GM12878 (cell line): ENCODE measurements around the gene BICRAL. TPM values are rescaled to one million over a fixed set of nuclear protein-coding genes. Genes with fewer than 3 reads are reported as not detected.

Source experiments
- ATAC-seq: fragments of 200-7000 bp; cut with Tn5 transposase; 3 replicates; pipeline ENCODE4 v1.9.1; 2020; ENCODE audit warnings: mild to moderate bottlenecking, moderate library complexity
- BruUV-seq: library from RNA; stranded (reverse); fragments of 400-500 nt; replicated peaks from 2 replicates; lab custom pipeline; 2021; lab: Mats Ljungman, UMichigan
- CTCF ChIA-PET: fragments of 300-600 bp; sonication (Branson Sonifier 250); formaldehyde crosslinking; extraction: SDS; loops from one replicate; lab custom pipeline; 2021; ENCODE audit warnings: inconsistent platforms; lab: Yijun Ruan, JAX
- POLR2A ChIA-PET: fragments of 350-600 bp; formaldehyde crosslinking; extraction: SDS; loops from one replicate; lab custom pipeline; 2021; ENCODE audit warnings: inconsistent platforms; lab: Charles Lee
- RAD21 ChIA-PET: fragments of 300-600 bp; sonication (Branson Sonifier 250); formaldehyde crosslinking; loops from one replicate; lab custom pipeline; 2023; ENCODE audit warnings: antibody characterized with exemption; ENCODE audit not compliant: unreplicated experiment; lab: Charles Lee
- SMC1A ChIA-PET: fragments of 300-600 bp; sonication (Branson Sonifier 250); formaldehyde crosslinking; loops from one replicate; lab custom pipeline; 2023; ENCODE audit not compliant: unreplicated experiment, uncharacterized antibody; lab: Charles Lee
- DNase-seq: peaks from one replicate; pipeline ENCODE4 v3.0.0-alpha.2; 2011; ENCODE audit warnings: low read depth, low spot score
- FAIRE-seq: peaks from 3 replicates; lab custom pipeline; 2011; peaks lifted over from hg19 to GRCh38; lab: Jason Lieb, UNC
- H2AFZ ChIP-seq: 2 replicates; pipeline ENCODE4 v1.6.0; 2011; ENCODE audit warnings: low read depth, low read length, control low read depth; ENCODE audit not compliant: control insufficient read depth
- H3K27ac ChIP-seq: 2 replicates; pipeline ENCODE4 v1.5.1; 2011; ENCODE audit warnings: control low read depth; ENCODE audit not compliant: control insufficient read depth, insufficient read depth
- H3K27me3 ChIP-seq, 2 experiments: replicated peaks in 1 of 2; 2 replicates each; pipeline versions ENCODE4 v1.6.0 to v1.6.1; 2011; ENCODE audit warnings: low read length in 1 of 2; ENCODE audit not compliant: control insufficient read depth in 2 of 2, insufficient read depth in 2 of 2
- H3K36me3 ChIP-seq, 2 experiments: 2 replicates each; pipeline ENCODE4 v1.5.1; 2011; ENCODE audit warnings: low read length in 1 of 2; ENCODE audit not compliant: control insufficient read depth in 2 of 2, insufficient read depth in 2 of 2
- H3K4me1 ChIP-seq: 2 replicates; pipeline ENCODE4 v1.6.1; 2011; ENCODE audit warnings: mild to moderate bottlenecking, low read length, moderate library complexity, mixed read lengths; ENCODE audit not compliant: control insufficient read depth, insufficient read depth
- H3K4me2 ChIP-seq: 2 replicates; pipeline ENCODE4 v1.6.0; 2011; ENCODE audit warnings: control low read depth; ENCODE audit not compliant: control insufficient read depth, insufficient read depth
- H3K4me3 ChIP-seq: fragments of 200-600 bp; sonication (generic); 2 replicates; pipeline ENCODE4 v1.5.1; 2016
- H3K79me2 ChIP-seq: 2 replicates; pipeline ENCODE4 v1.6.0; 2011; ENCODE audit warnings: low read length; ENCODE audit not compliant: control insufficient read depth, insufficient read depth
- H3K9ac ChIP-seq: 2 replicates; pipeline ENCODE4 v1.8.0; 2011; ENCODE audit warnings: low read length, control low read depth, mixed read lengths; ENCODE audit not compliant: control insufficient read depth, insufficient read depth
- H3K9me3 ChIP-seq: replicated peaks from 3 replicates; pipeline ENCODE4 v1.5.1; 2011; ENCODE audit warnings: mild to moderate bottlenecking, low read length; ENCODE audit not compliant: control insufficient read depth, insufficient read depth
- H4K20me1 ChIP-seq: 2 replicates; pipeline ENCODE4 v1.6.0; 2011; ENCODE audit not compliant: control insufficient read depth, insufficient read depth
- HDAC6 ChIP-seq: fragments of 200-600 bp; sonication (generic); IDR thresholded peaks from one replicate; pipeline ENCODE4 v1.8.0; 2017; ENCODE audit warnings: antibody characterized with exemption; ENCODE audit not compliant: unreplicated experiment
- NR2C1 ChIP-seq: fragments of 450-650 bp; IDR thresholded peaks from 2 replicates; pipeline ENCODE4 v1.6.1; 2017; ENCODE audit warnings: antibody characterized with exemption, mild to moderate bottlenecking, moderate library complexity
- PAX5 ChIP-seq: IDR thresholded peaks from 2 replicates; pipeline ENCODE4 v1.6.1; 2011; ENCODE audit warnings: low read depth, low read length, borderline replicate concordance
- RUNX3 ChIP-seq: IDR thresholded peaks from 2 replicates; pipeline ENCODE4 v1.6.1; 2012; ENCODE audit warnings: low read length, inconsistent platforms
- SPI1 ChIP-seq: IDR thresholded peaks from 2 replicates; pipeline ENCODE4 v1.6.1; 2011; ENCODE audit warnings: low read depth, mild to moderate bottlenecking, low read length, moderate library complexity, borderline replicate concordance; ENCODE audit not compliant: insufficient read depth
- SREBF2 ChIP-seq: IDR thresholded peaks from 2 replicates; pipeline ENCODE4 v1.6.1; 2012; ENCODE audit warnings: mild to moderate bottlenecking, low read length
- ZNF622 ChIP-seq: fragments of 450-650 bp; IDR thresholded peaks from 2 replicates; pipeline ENCODE4 v1.6.1; 2017; ENCODE audit warnings: mild to moderate bottlenecking, inconsistent platforms
- WGBS: methylation state at CpG from one replicate; pipeline ENCODE4 v1.1.6; 2016; ENCODE audit warnings: low lambda C conversion rate; ENCODE audit not compliant: insufficient replicate concordance, insufficient coverage; ENCODE audit errors: missing lambda C conversion rate; 5-methylcytosine and 5-hydroxymethylcytosine counted together
- in situ Hi-C: fragments of 300-500 bp; cut with MboI; formaldehyde crosslinking; loops from 9 replicates; pipeline ENCODE4 v1.14.3; 2018; ENCODE audit warnings: mixed read lengths
- intact Hi-C: fragments of 100-400 bp; cut with micrococcal nuclease; formaldehyde crosslinking; loops from one replicate; pipeline ENCODE4 v1.14.2; 2022; ENCODE audit not compliant: unreplicated experiment
- polyA plus RNA-seq, 11 experiments: library from polyadenylated mRNA; depleted of rRNA in 4 of 11; unstranded in 6 of 11; stranded (reverse) in 5 of 11; fragments of >200 nt; fragmentation: Nextera tagmentation in 4 of 11; fragmentation: Illumina TruSeq in 1 of 11; extraction: Ambion mirVana in 4 of 11; extraction: Trizol in 1 of 11; gene quantifications; 1 replicate in 1 of 11; 2 replicates in 10 of 11; pipeline versions ENCODE4 v1.2.1 to v1.2.3, GENCODE V29; 2011 to 2016; ENCODE audit warnings: inconsistent platforms in 2 of 11, missing spikeins in 2 of 11, low read depth in 1 of 11
- total RNA-seq, 4 experiments: library from RNA; depleted of rRNA in 3 of 4; stranded (reverse); fragments of >200 nt in 3 of 4; fragmentation: Illumina TruSeq in 1 of 4; extraction: Trizol in 1 of 4; gene quantifications; 2 replicates each; pipeline versions ENCODE4 v1.2.1 to v1.2.3, GENCODE V29; 2013 to 2021

BICRAL gene
- total and polyA plus RNA-seq, 10 of the 15 experiments (the other 5 are each of a cell fraction or from before 2014, with no cell fraction given): 1.9 to 16.6 (median 8.5) TPM

- Histone ChIP-seq H4K20me1 (no peaks in the 10 kb centered on the region), H3K4me1 (no peaks in the 10 kb centered on the region), H3K27me3 (no peaks in the 10 kb centered on the region), H2AFZ (no peak overlapping the region), H3K9me3 (no peaks in the 10 kb centered on the region), H3K4me2 (no peak overlapping the region)
- DNase-seq: no peak
- ChIA-PET POLR2A (interaction anchor here (0.7 kb wide), 1 partner anchor 349 kb away, joined by 5 read pairs; no protein-coding TSS in a partner anchor), CTCF (interaction anchor here (0.7 to 5.5 kb wide), 6 partner anchors 10 to 214 kb away, joined by 3 to 87 read pairs (median 4); no protein-coding TSS in a partner anchor), RAD21 (interaction anchor here (0.7 to 1.6 kb wide), 3 partner anchors 131 to 216 kb away, joined by 3 to 8 read pairs (median 8); partner anchors contain the start of gene TBCC)
- intact Hi-C loops: loop anchor here (1.0 kb wide), 2 partner anchors 151 to 216 kb away; no protein-coding TSS in a partner anchor
- no TSS peak for BruUV-seq
- TF ChIP-seq PAX5 (no peak), SREBF2 (no peak), NR2C1 (no peak), ZNF622 (no peak), HDAC6 (no peak), RUNX3 (no peak), SPI1 (no peak)
- TF ChIP-seq, all 136 proteins: peak for 0
- ATAC-seq (no peak), FAIRE-seq (no peak)
- no peak overlapping the region for H3K9ac ChIP-seq
- SMC1A ChIA-PET: interaction anchor here (0.6 to 7.1 kb wide), 6 partner anchors 14 to 218 kb away, joined by 3 to 58 read pairs (median 4); no protein-coding TSS in a partner anchor
- H3K36me3 ChIP-seq: no peaks in the 10 kb centered on the region
- WGBS: 61% methylated on average over 3 of the region's 3 CpGs
- no peak overlapping the region for H3K4me3 ChIP-seq
- H3K27ac ChIP-seq: no peak overlapping the region
- in situ Hi-C loops: loop anchor here (5.0 kb wide), 2 partner anchors 150 to 215 kb away; no protein-coding TSS in a partner anchor
- H3K79me2 ChIP-seq: peaks cover 26% of the 10 kb centered on the region
Observed at GRCh38 chr6:42877695-42878094, 95.8 kb downstream of the BICRAL start.
